IMR-90 (cell line): ENCODE results near the gene MRPL1. TPM values are rescaled to one million over a fixed set of nuclear protein-coding genes. Genes with fewer than 3 reads are reported as not detected.

Experiments
- ATAC-seq: fragments of 200-7000 bp; cut with Tn5 transposase; 2 replicates; pipeline ENCODE4 v1.9.1; 2020; ENCODE audit warnings: low read depth, mild to moderate bottlenecking, moderate library complexity
- BruUV-seq: library from RNA; stranded (reverse); fragments of 400-500 nt; replicated peaks from 2 replicates; lab custom pipeline; 2021; lab: Mats Ljungman, UMichigan
- CTCF ChIA-PET: fragments of 300-600 bp; formaldehyde crosslinking; extraction: SDS; loops from one replicate; lab custom pipeline; 2021; ENCODE audit warnings: antibody characterized with exemption; lab: Yijun Ruan, JAX
- POLR2A ChIA-PET: fragments of 300-600 bp; sonication (Branson Sonifier 250); formaldehyde crosslinking; loops from one replicate; lab custom pipeline; 2022; ENCODE audit warnings: antibody characterized with exemption; ENCODE audit not compliant: unreplicated experiment; lab: Charles Lee
- DNase-seq: peaks from one replicate; pipeline ENCODE4 v3.0.0; 2013
- H2AFZ ChIP-seq: replicated peaks from 2 replicates; pipeline ENCODE3; 2013; ENCODE audit warnings: low read length, mild to moderate bottlenecking; ENCODE audit not compliant: poor library complexity
- H2AK5ac ChIP-seq: 2 replicates; pipeline ENCODE4 v1.6.1; 2013; ENCODE audit warnings: low read depth, low read length, inconsistent platforms
- H2AK9ac ChIP-seq: replicated peaks from 2 replicates; pipeline ENCODE3; 2013; ENCODE audit warnings: mild to moderate bottlenecking, low read depth, low read length, moderate library complexity; ENCODE audit not compliant: poor library complexity
- H2BK120ac ChIP-seq: 2 replicates; pipeline ENCODE4 v1.6.1; 2013; ENCODE audit warnings: low read depth, low read length, inconsistent platforms
- H2BK15ac ChIP-seq: 3 replicates; pipeline ENCODE4 v1.6.1; 2013; ENCODE audit warnings: low read depth, low read length, inconsistent platforms
- H2BK20ac ChIP-seq: 2 replicates; pipeline ENCODE4 v1.6.1; 2013; ENCODE audit warnings: low read depth, mild to moderate bottlenecking, inconsistent platforms, low read length, moderate library complexity
- H2BK5ac ChIP-seq: 2 replicates; pipeline ENCODE4 v1.6.1; 2013; ENCODE audit warnings: mild to moderate bottlenecking, low read depth, low read length, inconsistent platforms; ENCODE audit not compliant: poor library complexity, severe bottlenecking
- H3K14ac ChIP-seq: replicated peaks from 2 replicates; pipeline ENCODE4 v1.6.1; 2013; ENCODE audit warnings: low read depth, low read length, inconsistent platforms
- H3K18ac ChIP-seq: 2 replicates; pipeline ENCODE4 v1.6.1; 2013; ENCODE audit warnings: low read depth, low read length, control low read depth
- H3K23ac ChIP-seq: 2 replicates; pipeline ENCODE4 v1.6.1; 2013; ENCODE audit warnings: low read depth, low read length, inconsistent platforms
- H3K27ac ChIP-seq: 2 replicates; pipeline ENCODE4 v1.5.1; 2013; ENCODE audit warnings: mild to moderate bottlenecking, control low read depth, low read length; ENCODE audit not compliant: insufficient read depth
- H3K27me3 ChIP-seq: 2 replicates; pipeline ENCODE4 v1.6.1; 2013; ENCODE audit warnings: low read length; ENCODE audit not compliant: control insufficient read depth, insufficient read depth
- H3K36me3 ChIP-seq: 2 replicates; pipeline ENCODE4 v1.6.1; 2013; ENCODE audit warnings: low read length, mixed read lengths; ENCODE audit not compliant: control insufficient read depth, insufficient read depth
- H3K4ac ChIP-seq: 2 replicates; pipeline ENCODE4 v1.6.1; 2013; ENCODE audit warnings: low read depth, low read length, inconsistent platforms
- H3K4me1 ChIP-seq: 2 replicates; pipeline ENCODE4 v1.6.1; 2013; ENCODE audit warnings: low read length, mixed read lengths; ENCODE audit not compliant: control insufficient read depth, insufficient read depth
- H3K4me2 ChIP-seq: 2 replicates; pipeline ENCODE4 v1.6.1; 2013; ENCODE audit warnings: low read depth, mild to moderate bottlenecking, control low read depth, low read length, moderate library complexity
- H3K4me3 ChIP-seq: 2 replicates; pipeline ENCODE4 v1.5.1; 2013; ENCODE audit warnings: low read depth, mild to moderate bottlenecking, control low read depth, low read length, moderate library complexity; ENCODE audit not compliant: insufficient read depth
- H3K56ac ChIP-seq: 2 replicates; pipeline ENCODE4 v1.6.1; 2013; ENCODE audit warnings: low read length, inconsistent platforms; ENCODE audit not compliant: insufficient read depth; ENCODE audit errors: extremely low read depth
- H3K79me1 ChIP-seq, 2 experiments: 2 replicates each; pipeline ENCODE4 v1.6.1; 2013; ENCODE audit warnings: low read length in 2 of 2, inconsistent platforms in 1 of 2, low read depth in 1 of 2
- H3K9ac ChIP-seq: 2 replicates; pipeline ENCODE4 v1.6.1; 2013; ENCODE audit warnings: low read depth, low read length, control low read depth
- H3K9me1 ChIP-seq: 2 replicates; pipeline ENCODE4 v1.6.1; 2013; ENCODE audit warnings: low read length, inconsistent platforms; ENCODE audit not compliant: insufficient read depth
- H3K9me3 ChIP-seq: 2 replicates; pipeline ENCODE4 v1.6.1; 2013; ENCODE audit warnings: low read length; ENCODE audit not compliant: control insufficient read depth, insufficient read depth
- H4K20me1 ChIP-seq: 2 replicates; pipeline ENCODE4 v1.6.1; 2013; ENCODE audit warnings: low read length, inconsistent platforms; ENCODE audit not compliant: insufficient read depth
- H4K5ac ChIP-seq: 2 replicates; pipeline ENCODE4 v1.6.1; 2013; ENCODE audit warnings: mild to moderate bottlenecking, low read depth, low read length, control low read depth
- H4K8ac ChIP-seq, 2 experiments: 2 replicates each; pipeline ENCODE4 v1.6.1; 2013; ENCODE audit warnings: low read depth in 2 of 2, low read length in 2 of 2, control low read depth in 1 of 2, inconsistent platforms in 1 of 2
- H4K91ac ChIP-seq: 2 replicates; pipeline ENCODE4 v1.6.1; 2013; ENCODE audit warnings: low read depth, low read length, inconsistent platforms; ENCODE audit not compliant: insufficient read depth
- ELK1 ChIP-seq: fragments of 150-350 bp; IDR thresholded peaks from 2 replicates; pipeline ENCODE4 v1.6.1; 2016; ENCODE audit warnings: low read depth, mild to moderate bottlenecking, low read length, moderate library complexity, borderline replicate concordance
- FOS ChIP-seq: fragments of 150-350 bp; IDR thresholded peaks from 2 replicates; pipeline ENCODE4 v1.6.1; 2016; ENCODE audit warnings: low read depth, low read length
- MAFK ChIP-seq: IDR thresholded peaks from 2 replicates; pipeline ENCODE4 v1.6.1; 2012; ENCODE audit warnings: low read depth, low read length, improper control_type of control experiment
- NFE2L2 ChIP-seq: fragments of 150-350 bp; IDR thresholded peaks from 2 replicates; pipeline ENCODE4 v1.6.1; 2016; ENCODE audit warnings: low read depth, mild to moderate bottlenecking, low read length
- RAD21 ChIP-seq: IDR thresholded peaks from 2 replicates; pipeline ENCODE4 v1.6.1; 2012; ENCODE audit warnings: low read length, improper control_type of control experiment
- RCOR1 ChIP-seq: IDR thresholded peaks from 2 replicates; pipeline ENCODE4 v1.6.1; 2012; ENCODE audit warnings: mild to moderate bottlenecking, low read length, improper control_type of control experiment; ENCODE audit not compliant: insufficient replicate concordance
- WGBS, 2 experiments: methylation state at CpG; one replicate each; pipeline versions ENCODE4 v1.1.5 to v1.1.7; 2013; ENCODE audit warnings: missing lambda C conversion rate in 2 of 2; ENCODE audit not compliant: insufficient read length in 1 of 2; ENCODE audit errors: extremely low coverage in 2 of 2; 5-methylcytosine and 5-hydroxymethylcytosine counted together
- dilution Hi-C: fragments of 300-500 bp; cut with HindIII; formaldehyde crosslinking; loops from one replicate; pipeline ENCODE4 v1.14.3; 2018; ENCODE audit warnings: low sequenced_read_pairs; ENCODE audit not compliant: unreplicated experiment
- in situ Hi-C: fragments of 300-500 bp; cut with MboI; formaldehyde crosslinking; loops from 3 replicates; pipeline ENCODE4 v1.14.3; 2019; ENCODE audit warnings: low sequenced_read_pairs, inconsistent platforms, mixed read lengths
- intact Hi-C: fragments of 100-400 bp; cut with micrococcal nuclease; formaldehyde crosslinking; loops from 2 replicates; pipeline ENCODE4 v1.10.0; 2022
- polyA plus RNA-seq, 3 experiments: library from polyadenylated mRNA; depleted of rRNA; stranded (reverse); fragments of >200 nt; gene quantifications; 2 replicates each; pipeline ENCODE4 v1.2.3, GENCODE V29; 2012; ENCODE audit warnings: low replicate concordance in 1 of 3
- total RNA-seq: library from RNA; depleted of rRNA; stranded (reverse); fragments of >200 nt; gene quantifications from 2 replicates; pipeline ENCODE4 v1.2.3, GENCODE V29; 2012

Gene MRPL1
- total and polyA plus RNA-seq, 2 of the 4 experiments (the other 2 are of a cell fraction) = 13.4 to 22.5 TPM

- no peaks in the 10 kb centered on the region for H3K9me3 ChIP-seq
- H4K8ac ChIP-seq = no peak overlapping the region
- no CpG with 5 or more reads among the region's 7 CpGs for WGBS, 2 experiments
- no peak overlapping the region for H3K18ac ChIP-seq
- H3K4me2 ChIP-seq = no peak overlapping the region
- H3K36me3 ChIP-seq = peaks cover 11% of the 10 kb centered on the region
- no peak overlapping the region for H3K4me3 ChIP-seq
- in situ Hi-C loops (loop anchor here (25.0 kb wide), 1 partner anchor 486 kb away; no protein-coding TSS in a partner anchor), dilution Hi-C loops (no loop called here), intact Hi-C loops (no loop called here)
- H2BK5ac ChIP-seq = no peak overlapping the region
- no peak overlapping the region for H3K27ac ChIP-seq
- H3K4ac ChIP-seq = no peak overlapping the region
- H2BK15ac ChIP-seq = no peak overlapping the region
- no peaks in the 10 kb centered on the region for H3K9me1 ChIP-seq
- H2BK120ac ChIP-seq = no peak overlapping the region
- TF ChIP-seq NFE2L2 = no peak
- TF ChIP-seq RAD21 = no peak
- no peak for TF ChIP-seq ELK1
- TF ChIP-seq RCOR1 = no peak
- no peak for TF ChIP-seq FOS
- TF ChIP-seq MAFK = no peak
- H3K23ac ChIP-seq = no peak overlapping the region
- DNase-seq = no peak
- no TSS peak for BruUV-seq
- ChIA-PET CTCF (interaction anchor here (0.5 to 1.3 kb wide), 2 partner anchors 11 to 72 kb away, joined by 3 to 6 read pairs; no protein-coding TSS in a partner anchor), POLR2A (no interaction called here)
- no peak overlapping the region for H3K56ac ChIP-seq
- no peak overlapping the region for H2AK9ac ChIP-seq
- no peak overlapping the region for H4K91ac ChIP-seq
- no peak for ATAC-seq
- H3K79me1 ChIP-seq = peaks cover 19 to 24% of the 10 kb centered on the region in 2 experiments
- H3K4me1 ChIP-seq = peaks cover under 1% of the 10 kb centered on the region; the same call in 1 of the 2 replicates
- H3K27me3 ChIP-seq = no peaks in the 10 kb centered on the region
- no peak overlapping the region for H2AFZ ChIP-seq
- no peak overlapping the region for H4K5ac ChIP-seq
- H2AK5ac ChIP-seq = no peak overlapping the region
- H4K20me1 ChIP-seq = no peaks in the 10 kb centered on the region
- no peak overlapping the region for H3K9ac ChIP-seq
- no peak overlapping the region for H3K14ac ChIP-seq
- no peak overlapping the region for H2BK20ac ChIP-seq
Measured at GRCh38 chr4:77872723-77873445, 10.3 kb downstream of the MRPL1 start.
